Peyer's patch (tissue), 4 donors: ENCODE results near the gene C9orf72. TPM values are rescaled to one million over a fixed set of nuclear protein-coding genes. Genes with fewer than 3 reads are reported as not detected.

ENCODE experiments used
- DNase-seq, 3 donors: peaks; one replicate each; pipeline ENCODE4 v3.0.0-alpha.2; 2017 to 2019
- H3K27ac ChIP-seq, 4 donors: fragments of 200-600 bp; sonication (generic); one replicate each; pipeline ENCODE4 v1.5.1; 2016 to 2019
- H3K27me3 ChIP-seq, 2 donors: fragments of 200-600 bp; sonication (generic); one replicate each; pipeline ENCODE4 v1.5.1; 2019
- H3K36me3 ChIP-seq, 3 donors: fragments of 200-600 bp; sonication (generic); one replicate each; pipeline ENCODE4 v1.5.1; 2016 to 2019
- H3K4me1 ChIP-seq, 4 donors: fragments of 200-600 bp; sonication (generic); one replicate each; pipeline ENCODE4 v1.5.1; 2016 to 2019
- H3K4me3 ChIP-seq, 4 donors: fragments of 200-600 bp; sonication (generic); 1 replicate in 3 of 4; 2 replicates in 1 of 4; pipeline ENCODE4 v1.5.1; 2016 to 2019; ENCODE audit warnings: mild to moderate bottlenecking in 1 of 4
- H3K9me3 ChIP-seq, 4 donors: fragments of 200-600 bp; sonication (generic); one replicate each; pipeline ENCODE4 v1.5.1; 2016 to 2019; ENCODE audit warnings: mild to moderate bottlenecking in 1 of 4
- POLR2A ChIP-seq, 2 donors: fragments of 450-650 bp; IDR thresholded peaks; one replicate each; pipeline ENCODE4 v1.5.1; 2017; ENCODE audit warnings: antibody characterized with exemption in 2 of 2, mild to moderate bottlenecking in 2 of 2, moderate library complexity in 2 of 2
- total RNA-seq, 4 donors: library from RNA; depleted of rRNA; stranded (reverse); fragments of >200 nt; gene quantifications; one replicate each; pipeline ENCODE4 v1.1.0, GENCODE V29; 2016
- TF ChIP-seq, protein P1 (sequence below), 6 experiments: fragments of 450-650 bp in 4 of 6; fragments of 200-600 bp in 2 of 6; sonication (generic) in 1 of 6; IDR thresholded peaks; one replicate each; pipeline ENCODE4 v1.5.1; 2017 to 2019; ENCODE audit warnings: antibody characterized with exemption in 6 of 6, mild to moderate bottlenecking in 3 of 6, moderate library complexity in 1 of 6

The C9orf72 gene
- total RNA-seq, 4 donors from 2014 or later: 13.1 to 30.5 (median 15.1) TPM

DNA sequence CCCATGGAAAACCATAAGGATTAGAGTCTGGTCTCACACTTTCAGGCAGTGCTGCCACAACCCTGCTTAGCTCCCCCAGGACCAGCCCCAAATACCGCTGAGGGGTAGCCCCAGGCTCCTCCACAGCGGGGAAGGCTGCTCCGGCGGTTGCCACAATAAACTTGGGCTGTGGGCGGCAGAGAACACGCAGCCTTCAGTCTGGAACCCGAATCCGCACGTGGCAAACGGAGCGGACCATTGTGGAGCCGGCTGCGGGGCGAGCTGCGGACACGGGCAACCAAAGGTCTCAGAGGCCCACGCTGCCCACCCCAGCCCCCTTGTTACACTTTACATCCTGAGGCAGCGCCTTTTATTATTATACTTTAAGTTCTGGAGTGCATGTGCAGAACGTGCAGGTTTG, 37.3 kb upstream of the C9orf72 start:
- TF ChIP-seq, protein P1, sequence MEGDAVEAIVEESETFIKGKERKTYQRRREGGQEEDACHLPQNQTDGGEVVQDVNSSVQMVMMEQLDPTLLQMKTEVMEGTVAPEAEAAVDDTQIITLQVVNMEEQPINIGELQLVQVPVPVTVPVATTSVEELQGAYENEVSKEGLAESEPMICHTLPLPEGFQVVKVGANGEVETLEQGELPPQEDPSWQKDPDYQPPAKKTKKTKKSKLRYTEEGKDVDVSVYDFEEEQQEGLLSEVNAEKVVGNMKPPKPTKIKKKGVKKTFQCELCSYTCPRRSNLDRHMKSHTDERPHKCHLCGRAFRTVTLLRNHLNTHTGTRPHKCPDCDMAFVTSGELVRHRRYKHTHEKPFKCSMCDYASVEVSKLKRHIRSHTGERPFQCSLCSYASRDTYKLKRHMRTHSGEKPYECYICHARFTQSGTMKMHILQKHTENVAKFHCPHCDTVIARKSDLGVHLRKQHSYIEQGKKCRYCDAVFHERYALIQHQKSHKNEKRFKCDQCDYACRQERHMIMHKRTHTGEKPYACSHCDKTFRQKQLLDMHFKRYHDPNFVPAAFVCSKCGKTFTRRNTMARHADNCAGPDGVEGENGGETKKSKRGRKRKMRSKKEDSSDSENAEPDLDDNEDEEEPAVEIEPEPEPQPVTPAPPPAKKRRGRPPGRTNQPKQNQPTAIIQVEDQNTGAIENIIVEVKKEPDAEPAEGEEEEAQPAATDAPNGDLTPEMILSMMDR (IDR thresholded peaks at IDR 0.05): no peak
- TF ChIP-seq POLR2A (IDR thresholded peaks at IDR 0.05): no peak
- no peaks in the 10 kb centered on the region for H3K27me3 ChIP-seq

GRCh38 chr9:27602954-27603353, 29.7 kb upstream of the C9orf72 start:
- no peaks in the 10 kb centered on the region for H3K36me3 ChIP-seq
- no peak for DNase-seq
- H3K4me1 ChIP-seq: no peaks in the 10 kb centered on the region
- H3K27ac ChIP-seq: no peak overlapping the region
- no peak overlapping the region for H3K4me3 ChIP-seq
- TF ChIP-seq POLR2A (IDR thresholded peaks at IDR 0.05): no peak
- TF ChIP-seq, protein P1 (IDR thresholded peaks at IDR 0.05): no peak
- no peaks in the 10 kb centered on the region for H3K27me3 ChIP-seq
- H3K9me3 ChIP-seq: no peaks in the 10 kb centered on the region

More for the DNA sequence above, 37.3 kb upstream of the C9orf72 start:
- Histone ChIP-seq H3K9me3 (no peaks in the 10 kb centered on the region), H3K27ac (no peak overlapping the region), H3K36me3 (no peaks in the 10 kb centered on the region), H3K4me1 (no peaks in the 10 kb centered on the region), H3K4me3 (no peak overlapping the region)
- no peak for DNase-seq

DNA sequence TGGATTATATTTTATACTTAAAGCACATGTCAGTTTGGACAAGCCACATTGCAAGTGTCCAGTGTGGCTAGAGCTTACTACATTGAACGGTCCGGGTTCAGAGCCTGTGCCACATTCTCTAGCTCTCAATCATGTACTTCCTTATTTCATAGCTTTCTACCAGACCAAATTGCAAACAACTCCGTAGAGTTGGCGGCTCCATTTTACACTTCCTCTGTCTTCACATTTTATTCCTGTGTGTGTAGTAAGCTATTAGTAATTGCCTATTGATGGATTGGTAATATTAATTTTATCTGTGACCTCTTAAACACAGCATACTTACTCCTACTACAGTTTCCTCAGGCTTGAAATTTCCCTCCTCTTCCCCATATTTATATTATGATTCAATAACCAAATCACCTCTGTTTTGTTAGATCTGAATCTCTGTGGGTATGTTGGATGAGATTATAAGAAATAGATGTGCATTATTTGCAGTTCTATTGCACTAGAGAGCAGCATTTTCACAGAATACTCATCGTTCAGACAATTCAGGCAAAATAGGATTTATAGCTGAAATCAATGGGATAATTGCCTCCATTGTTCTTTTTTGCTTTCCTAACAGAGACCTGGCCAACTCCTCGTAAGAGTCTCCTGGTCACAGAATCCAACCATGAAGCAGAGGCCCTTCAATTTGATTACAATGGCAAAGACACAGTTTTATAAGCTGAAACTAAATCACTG, 29.0 kb upstream of the C9orf72 start:
- no peak for DNase-seq
- H3K36me3 ChIP-seq: no peaks in the 10 kb centered on the region
- no peak overlapping the region for H3K4me3 ChIP-seq
- H3K27me3 ChIP-seq: no peaks in the 10 kb centered on the region
- H3K9me3 ChIP-seq: no peaks in the 10 kb centered on the region
- TF ChIP-seq, protein P1 (IDR thresholded peaks at IDR 0.05): no peak
- H3K27ac ChIP-seq: no peak overlapping the region
- H3K4me1 ChIP-seq: no peaks in the 10 kb centered on the region

GRCh38 chr9:27601396-27601795, 28.1 kb upstream of the C9orf72 start:
- no peak overlapping the region for H3K27ac ChIP-seq
- H3K4me3 ChIP-seq: no peak overlapping the region
- DNase-seq: no peak
- H3K4me1 ChIP-seq: no peaks in the 10 kb centered on the region
- H3K9me3 ChIP-seq: no peaks in the 10 kb centered on the region
- TF ChIP-seq, protein P1 (IDR thresholded peaks at IDR 0.05): no peak
- TF ChIP-seq POLR2A (IDR thresholded peaks at IDR 0.05): no peak
- H3K36me3 ChIP-seq: no peaks in the 10 kb centered on the region
- H3K27me3 ChIP-seq: no peaks in the 10 kb centered on the region

DNA sequence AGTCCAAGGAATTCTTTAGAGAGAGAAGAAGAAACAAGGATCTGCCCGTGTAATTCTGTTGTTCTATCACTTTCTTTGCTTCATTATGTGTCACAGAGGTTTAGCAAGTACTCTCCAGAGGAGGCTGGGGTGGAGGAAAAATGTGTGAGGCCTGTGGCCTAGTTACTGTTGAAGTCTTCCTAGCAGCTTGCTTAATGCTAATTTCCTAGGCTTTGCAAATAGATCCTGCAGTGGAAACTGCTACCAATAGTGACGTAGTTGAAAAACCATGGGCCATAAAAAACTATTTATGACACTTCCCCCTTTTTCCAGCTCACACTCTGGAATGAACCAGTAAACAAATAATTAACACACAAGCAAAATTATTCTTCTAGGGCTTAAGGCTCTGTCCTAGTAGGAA, 27.0 kb upstream of the C9orf72 start:
- Histone ChIP-seq H3K27ac (peak overlapping the region in 2 of 4 donors; percentile 5 to 35), H3K4me3 (no peak overlapping the region), H3K36me3 (no peaks in the 10 kb centered on the region), H3K9me3 (no peaks in the 10 kb centered on the region), H3K27me3 (no peaks in the 10 kb centered on the region), H3K4me1 (no peaks in the 10 kb centered on the region)
- no peak for DNase-seq
- TF ChIP-seq POLR2A (IDR thresholded peaks at IDR 0.05): no peak
- TF ChIP-seq, protein P1 (IDR thresholded peaks at IDR 0.05): no peak
